Activated CD4-positive, alpha-beta T cell treated with anti-CD3 and anti-CD28 coated beads, Interleukin-2, amount 50 U/mL, for 24 hours (primary cell): ENCODE data around the gene ARHGAP21.
"Not testable (repeated sequence)": the region's sequence is repeated elsewhere in the genome, so short reads cannot be mapped to it uniquely, and the experiment has no call there.

Experiments
- DNase-seq, 2 donors: peaks; one replicate each; pipeline ENCODE4 v3.0.0-alpha.2; 2020; ENCODE audit warnings: low read depth in 1 of 2, low spot score in 1 of 2

ARHGAP21 gene

DNA sequence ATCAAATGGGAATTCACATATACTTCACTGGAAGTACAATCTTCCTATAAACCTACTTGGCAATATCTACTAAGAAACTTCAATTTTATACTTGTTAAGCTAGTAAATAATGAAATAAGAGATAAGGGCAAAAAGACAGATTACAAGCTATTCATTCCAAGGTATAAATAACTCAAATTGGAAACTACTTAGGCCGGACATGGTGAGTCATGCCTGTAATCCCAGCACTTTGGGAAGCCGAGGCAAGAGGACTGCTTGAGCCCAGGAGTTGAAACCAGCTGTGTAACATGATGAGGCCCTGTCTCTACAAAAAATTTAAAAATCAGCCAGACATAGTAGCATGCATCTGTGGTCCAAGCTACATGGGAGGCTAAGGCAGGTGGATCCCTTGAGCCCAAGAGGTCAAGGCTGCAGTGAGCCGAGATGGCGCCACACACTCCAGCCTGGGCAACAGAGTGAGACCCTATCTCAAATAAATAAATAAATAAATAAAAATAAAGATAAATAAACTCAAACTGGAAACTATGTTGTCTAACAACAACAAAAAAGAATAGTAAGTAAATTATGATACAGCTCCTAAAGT, 37.6 kb downstream of the ARHGAP21 start:
- DNase-seq = no peak

DNA sequence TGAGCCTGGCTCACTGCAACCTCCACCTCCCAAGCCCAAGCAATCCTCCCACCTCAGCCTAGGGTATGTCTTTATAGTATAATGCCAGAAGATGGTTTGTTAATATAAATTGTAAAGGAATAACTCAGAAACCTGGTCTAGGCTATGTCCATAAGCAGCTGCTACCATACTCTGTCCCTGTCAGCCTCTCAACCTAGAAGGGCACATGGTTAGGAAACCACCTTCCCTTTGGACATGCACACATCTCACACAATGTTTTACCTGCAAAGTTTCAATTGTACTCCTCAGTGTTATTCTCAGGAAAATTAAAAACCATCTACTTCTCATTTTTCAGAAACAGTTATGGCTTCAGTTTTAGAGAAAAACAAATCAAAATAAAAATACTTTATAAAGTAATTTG, 40.1 kb downstream of the ARHGAP21 start:
- DNase-seq = no peak

DNA sequence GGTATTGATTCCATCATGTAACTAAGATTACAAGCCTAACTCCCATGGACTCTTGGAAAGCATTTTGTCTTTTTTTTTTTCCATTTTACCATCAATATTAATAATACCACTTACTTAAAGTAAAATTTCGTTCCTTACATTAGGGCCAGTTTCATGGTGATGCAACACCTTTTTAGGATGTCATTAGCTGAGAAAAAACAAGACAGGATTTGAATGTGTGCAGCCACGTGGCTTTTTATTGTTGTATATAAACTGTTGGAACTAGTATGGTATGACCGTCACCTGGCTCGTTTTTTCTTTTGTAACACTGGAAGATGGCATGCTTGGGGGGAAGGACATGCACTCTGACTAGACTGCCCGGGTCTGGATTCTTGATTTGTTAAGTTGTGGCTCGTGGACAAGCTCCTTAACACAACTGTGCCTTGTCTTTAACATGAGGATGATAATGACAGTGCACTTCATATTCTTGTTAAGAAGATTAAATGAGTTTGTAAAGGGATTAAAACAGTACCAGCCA, 42.1 kb downstream of the ARHGAP21 start:
- no peak for DNase-seq

DNA sequence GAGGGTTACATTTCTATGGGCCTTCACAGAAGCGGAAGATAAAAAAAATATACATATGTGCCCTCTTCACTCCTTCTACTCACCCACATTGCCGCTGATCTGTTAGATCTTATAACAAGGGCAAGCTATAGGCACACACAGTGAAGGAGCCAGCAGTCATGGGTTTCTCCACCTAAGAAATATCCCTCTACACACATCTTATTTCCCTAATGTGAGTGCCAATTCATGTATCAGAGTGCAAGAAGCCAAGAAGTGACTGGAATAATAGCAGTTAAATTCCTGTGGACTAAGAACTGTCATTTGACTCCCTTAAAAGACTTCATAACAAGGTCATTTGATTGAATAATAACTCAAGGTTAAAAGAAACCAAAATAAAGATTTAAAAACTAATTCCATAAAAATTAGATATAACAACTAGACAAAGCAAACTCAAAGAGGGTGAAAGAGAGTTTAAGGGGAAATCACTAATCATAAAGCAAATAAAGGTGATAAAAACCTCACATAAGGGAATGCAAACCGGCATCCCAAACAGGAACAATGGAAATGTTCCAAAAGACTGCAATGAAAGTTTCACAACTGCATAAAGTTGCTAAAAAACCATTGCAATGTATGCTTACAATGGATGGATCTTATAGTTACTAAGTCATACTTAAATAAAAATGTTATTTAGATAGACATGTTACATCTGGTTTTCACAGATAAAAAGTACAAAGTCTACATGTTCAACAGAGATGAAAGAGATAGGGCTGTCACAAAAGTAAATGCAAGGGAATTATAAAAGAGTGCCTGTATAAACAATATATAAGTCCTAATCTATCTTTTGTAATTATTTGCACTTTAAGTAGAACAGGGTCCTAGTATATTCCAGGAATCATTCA, 42.8 kb downstream of the ARHGAP21 start:
- no peak for DNase-seq

DNA sequence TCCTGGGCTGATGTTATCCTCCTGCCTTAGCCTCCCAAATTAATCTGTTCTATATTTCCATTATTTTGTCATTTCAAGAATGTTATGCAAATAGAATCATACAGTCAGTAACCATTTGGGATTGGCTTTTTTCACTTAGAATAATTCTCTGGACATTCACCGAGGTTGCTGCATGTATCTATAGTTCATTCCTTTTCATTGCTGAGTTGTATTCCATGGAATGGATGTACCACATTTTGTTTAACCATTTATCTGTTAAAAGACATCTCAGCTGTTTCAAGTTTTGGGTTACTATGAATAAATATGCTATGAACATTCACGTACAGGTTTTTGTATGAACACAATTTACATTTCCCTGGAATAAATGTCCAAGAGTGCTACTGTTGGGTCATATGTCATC, 44.9 kb downstream of the ARHGAP21 start:
- no peak for DNase-seq

DNA sequence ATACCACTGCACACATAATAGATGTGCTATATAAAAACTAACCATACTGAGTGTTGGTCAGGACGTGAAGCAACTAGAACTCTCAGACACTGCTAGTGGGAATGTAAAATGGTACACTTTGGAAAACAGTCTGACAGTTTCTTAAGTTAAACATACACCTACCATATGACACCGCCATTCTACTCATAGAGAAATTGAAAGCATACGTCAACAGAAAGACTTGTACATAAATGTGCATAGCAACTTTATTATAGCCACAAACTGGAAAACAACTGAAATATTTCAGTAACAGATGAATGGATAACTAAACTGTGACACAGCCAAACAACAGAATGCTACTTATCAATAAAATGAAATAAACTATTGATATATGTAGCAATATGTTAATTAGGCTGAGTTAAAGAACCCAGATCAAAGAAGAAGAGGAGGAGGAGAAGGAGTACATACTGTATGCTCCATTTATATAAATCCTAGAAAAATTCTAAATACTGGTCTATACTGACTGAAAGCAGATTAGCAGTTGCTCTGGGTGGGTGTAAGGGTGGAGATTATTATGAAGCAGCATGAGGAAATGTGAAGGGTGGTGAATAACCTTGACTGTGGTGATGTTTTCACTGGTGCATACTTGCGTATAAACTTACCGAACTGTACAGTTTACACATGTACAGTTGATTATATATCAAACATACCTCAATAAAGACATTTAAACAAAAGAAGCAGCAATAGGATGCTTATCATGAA, 48.6 kb downstream of the ARHGAP21 start:
- DNase-seq = no peak

DNA sequence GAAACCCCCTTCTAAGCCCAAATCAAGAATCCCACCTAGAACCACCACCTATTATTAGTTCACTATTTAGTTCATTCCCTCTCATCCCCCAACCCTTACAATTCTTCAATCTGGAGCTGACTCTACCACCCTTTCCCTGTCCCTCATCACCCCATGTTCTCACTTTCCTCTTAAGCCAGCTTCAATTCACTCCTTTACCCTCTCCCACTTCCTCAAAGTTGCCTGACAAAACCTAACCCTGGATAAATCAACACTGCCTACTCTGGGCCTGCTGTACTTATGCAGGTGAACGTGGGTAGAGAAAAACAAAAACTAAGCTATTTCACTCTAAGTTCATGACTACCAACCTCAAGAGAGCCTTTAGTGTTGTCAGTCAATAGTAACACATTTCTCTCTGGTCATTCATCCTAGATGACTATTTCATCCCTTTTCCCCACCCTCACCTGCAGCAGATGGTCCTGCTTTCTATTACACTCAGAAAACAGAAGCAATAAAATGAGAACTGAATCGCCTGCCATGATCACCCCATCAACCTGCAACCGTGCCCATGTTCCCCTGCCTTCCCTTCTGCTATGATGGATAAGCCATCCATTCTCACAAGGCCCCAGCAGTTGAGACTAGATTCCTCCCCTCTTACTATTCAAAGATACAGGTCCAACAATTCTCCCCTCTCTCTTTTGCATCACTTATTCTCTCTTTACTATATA, 52.6 kb downstream of the ARHGAP21 start:
- no peak for DNase-seq

DNA sequence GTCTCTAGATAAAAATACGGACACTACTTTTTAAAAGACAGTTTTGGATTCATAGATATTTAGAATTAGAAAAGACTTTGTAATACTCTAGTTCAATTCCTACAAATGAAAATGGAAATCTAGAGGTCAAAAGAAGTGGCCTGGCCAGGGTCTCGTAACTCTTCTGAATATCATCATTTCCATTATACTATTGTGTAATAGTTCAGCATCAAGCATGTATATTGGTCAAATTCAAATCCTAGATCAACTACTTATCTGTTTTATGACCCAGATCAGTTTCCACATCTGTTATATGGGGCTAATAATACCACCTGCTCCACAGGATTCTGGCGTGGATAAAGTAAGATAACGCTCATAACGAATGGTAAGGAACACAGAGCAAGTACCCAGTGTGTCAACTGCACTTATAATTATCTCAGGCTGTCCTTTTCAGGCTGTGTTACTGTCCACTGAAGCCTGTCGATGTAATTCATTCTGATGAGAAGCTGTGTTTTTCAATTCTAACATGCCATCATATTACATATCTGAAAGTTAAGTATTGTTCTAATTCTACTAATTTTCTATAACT, 54.3 kb downstream of the ARHGAP21 start:
- DNase-seq = no peak

DNA sequence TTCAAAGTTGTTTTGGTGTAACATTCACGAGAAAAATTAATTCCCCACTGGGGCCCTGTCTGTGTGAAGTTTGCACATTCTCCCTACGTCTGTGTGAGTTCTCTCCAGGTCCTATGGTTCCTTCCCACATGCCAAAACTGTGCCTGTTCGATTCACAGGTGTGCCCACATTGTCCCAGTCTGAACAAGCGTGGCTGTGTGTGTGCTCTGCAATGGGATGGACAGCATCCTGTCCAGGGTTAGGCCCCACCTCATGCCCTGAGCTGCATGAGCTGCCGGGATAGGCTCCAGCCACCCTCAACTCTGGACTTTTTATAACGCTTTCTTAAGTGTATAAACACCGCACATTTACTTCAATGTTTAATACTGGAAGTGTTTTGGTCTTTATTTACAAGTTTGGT, 55.4 kb downstream of the ARHGAP21 start:
- no peak for DNase-seq

DNA sequence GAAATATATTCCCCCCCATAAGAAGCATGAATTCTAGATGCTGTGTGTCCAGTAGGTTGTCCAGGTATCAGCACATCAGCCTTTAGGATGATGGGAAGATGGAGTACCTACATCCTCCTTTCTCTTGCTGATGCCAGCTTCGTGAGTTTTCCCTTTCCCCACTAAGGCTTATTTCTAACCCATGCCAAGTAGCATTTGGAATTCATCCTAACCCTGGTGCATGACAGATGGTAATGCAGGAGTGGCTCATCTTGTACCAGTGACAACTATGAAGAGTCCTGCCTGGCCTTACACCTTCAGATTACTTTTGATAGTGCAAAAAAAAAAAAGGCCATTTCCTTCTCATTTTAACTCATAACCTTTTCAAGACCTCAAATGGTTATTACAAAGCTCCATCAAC, 58.7 kb downstream of the ARHGAP21 start:
- no peak for DNase-seq

DNA sequence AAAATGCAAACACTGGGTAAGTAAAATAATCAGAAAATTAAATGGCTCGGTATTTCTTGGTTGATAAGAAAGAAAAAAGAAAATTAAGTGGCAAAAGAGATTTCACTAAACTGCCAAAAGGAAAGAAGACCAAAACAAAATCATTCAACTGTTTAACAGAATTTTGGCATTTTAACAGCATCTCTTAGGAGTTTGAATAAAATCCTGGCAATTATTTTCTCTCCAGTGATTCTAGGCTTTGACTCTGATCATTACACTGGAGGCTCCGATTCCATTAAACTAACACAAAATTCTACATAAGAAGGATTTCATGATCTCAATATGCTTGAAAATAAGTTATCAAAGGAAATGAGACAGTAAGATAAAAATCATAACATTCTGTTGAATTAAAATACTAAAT, 62.3 kb downstream of the ARHGAP21 start:
- no peak for DNase-seq

DNA sequence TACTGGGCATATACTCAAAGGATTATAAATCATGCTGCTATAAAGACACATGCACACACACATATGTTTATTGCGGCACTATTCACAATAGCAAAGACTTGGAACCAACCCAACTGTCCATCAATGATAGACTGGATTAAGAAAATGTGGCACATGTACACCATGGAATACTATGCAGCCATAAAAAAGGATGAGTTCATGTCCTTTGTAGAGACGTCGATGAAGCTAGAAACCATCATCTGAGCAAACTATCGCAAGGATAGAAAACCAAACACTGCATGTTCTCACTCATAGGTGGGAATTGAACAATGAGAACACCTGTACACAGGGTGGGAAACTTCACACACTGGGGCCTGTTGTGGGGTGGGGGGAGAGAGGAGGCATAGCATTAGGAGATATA, 65.4 kb downstream of the ARHGAP21 start:
- not testable (repeated sequence) for DNase-seq

DNA sequence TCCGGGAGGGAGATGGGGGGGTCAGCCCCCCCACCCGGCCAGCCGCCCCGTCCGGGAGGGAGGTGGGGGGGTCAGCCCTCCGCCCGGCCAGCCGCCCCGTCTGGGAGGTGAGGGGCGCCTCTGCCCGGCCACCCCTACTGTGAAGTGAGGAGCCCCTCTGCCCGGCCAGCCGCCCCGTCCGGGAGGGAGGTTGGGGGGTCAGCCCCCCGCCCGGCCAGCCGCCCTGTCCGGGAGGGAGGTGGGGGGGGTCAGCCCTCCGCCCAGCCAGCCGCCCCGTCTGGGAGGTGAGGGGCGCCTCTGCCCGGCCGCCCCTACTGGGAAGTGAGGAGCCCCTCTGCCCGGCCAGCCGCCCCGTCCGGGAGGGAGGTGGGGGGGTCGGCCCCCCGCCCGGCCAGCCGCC, 67.4 kb downstream of the ARHGAP21 start:
- DNase-seq = not testable (repeated sequence)

DNA sequence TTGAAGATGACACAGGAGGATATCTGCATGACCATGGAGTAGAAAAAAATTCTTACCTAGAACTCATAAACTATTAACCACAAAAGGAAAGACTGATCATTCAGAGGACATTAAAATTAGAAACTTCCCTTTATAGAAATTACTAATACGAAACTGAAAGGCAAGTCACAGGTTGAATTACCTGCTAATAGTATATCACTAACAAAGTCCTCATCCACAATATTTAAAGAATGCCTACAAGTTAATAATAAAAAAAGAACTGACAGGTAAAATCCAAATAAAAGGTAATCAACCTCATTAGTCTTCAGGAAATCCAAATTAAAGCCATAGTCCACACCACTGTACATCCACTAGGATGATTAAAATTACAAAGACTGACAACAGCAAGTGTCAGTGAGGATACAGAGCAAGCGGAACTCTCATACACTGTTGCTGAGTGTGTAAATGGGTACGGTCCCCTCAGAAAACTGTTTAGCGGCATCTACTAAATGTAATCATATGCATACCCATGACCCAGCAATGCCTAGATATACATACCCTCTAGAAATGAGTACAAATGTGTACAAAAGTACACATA, 71.2 kb downstream of the ARHGAP21 start:
- no peak for DNase-seq

DNA sequence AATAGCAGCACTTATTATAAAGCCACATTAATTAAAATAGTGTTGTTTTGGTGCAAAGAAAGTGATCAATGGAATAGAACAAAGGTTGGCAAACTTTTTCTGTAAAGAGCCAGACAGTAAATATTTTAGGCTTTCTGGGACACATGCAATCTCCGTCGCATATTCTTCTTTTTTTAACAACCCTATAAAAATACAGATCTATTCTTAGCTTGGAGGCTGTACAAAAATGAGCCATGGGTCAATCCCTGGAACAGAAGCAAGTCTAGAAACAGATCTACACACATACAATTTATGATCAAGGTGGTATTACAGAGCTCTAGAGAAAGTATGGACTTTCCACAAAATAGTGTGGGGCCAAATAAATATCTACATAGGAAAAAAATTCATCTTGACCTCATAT, 71.8 kb downstream of the ARHGAP21 start:
- no peak for DNase-seq

DNA sequence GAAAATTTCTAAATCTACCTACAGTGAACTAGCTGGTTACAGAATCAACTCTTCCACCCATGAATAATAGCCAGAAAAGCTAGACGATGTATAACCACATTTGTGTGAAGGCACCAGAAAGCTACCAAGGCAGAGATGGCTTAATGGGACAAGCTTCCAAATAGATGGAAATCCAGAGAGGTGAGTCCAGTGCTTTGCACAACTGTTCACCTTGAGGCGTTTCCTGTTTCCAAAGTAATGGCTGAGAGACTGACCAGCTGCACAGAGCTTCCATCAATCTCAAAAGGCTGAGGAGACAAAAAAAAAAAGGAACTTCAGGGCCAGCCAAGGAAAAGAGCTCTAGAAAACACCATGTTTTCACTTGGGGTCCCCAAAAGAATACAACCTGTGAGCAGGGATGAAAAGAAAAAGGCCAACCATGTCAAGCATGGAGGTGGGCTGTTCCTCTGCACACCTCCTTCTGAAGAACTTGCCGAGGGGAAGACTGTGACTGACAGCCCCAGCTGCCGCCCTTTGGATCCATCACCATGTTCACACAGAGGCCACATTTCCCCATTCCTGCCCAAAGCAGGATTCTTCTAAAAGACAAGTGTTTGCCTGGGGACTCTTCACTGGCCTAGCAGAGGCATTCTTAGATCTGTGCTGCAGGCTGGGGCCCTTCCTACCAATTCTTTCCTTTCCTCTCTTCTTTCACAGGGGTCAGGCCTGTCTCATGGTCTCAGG, 72.9 kb downstream of the ARHGAP21 start:
- no peak for DNase-seq

DNA sequence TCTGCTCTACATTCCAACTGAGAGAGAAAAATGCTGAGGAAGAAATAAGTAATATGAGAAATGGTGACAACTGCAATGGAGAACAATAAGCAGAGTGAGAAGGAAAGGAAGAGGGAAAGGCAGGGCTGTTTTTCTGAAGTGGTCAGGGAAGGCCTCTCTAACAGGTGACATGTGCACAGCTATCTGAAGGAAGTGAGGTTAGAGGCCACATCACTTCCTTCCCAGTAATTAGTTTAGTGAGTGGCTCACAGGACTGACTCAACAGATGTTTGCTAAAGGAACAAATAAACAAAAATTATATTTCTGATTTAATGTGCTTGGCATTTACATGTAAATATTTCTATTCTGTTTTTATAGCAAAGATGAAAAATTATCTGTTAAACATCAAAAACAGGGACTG, 77.9 kb downstream of the ARHGAP21 start:
- DNase-seq = no peak

DNA sequence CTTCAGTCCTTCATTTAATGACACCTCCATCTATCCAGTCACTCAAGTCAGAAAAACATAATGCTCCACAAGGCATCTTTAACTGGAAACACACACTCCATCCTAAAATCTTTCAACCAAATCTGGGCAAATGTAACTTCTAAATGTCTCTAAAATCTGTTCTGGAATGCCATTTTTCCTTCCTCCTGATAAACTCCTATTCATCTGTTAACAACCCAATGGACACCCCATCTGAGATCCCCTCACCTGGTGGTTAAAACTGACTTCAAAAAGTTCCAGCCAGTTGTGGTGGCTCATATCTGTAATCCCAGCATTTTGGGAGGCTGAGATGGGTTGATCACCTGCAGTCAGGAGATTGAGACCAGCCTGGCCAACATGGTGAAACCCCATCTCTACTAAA, 78.7 kb downstream of the ARHGAP21 start:
- DNase-seq = no peak

DNA sequence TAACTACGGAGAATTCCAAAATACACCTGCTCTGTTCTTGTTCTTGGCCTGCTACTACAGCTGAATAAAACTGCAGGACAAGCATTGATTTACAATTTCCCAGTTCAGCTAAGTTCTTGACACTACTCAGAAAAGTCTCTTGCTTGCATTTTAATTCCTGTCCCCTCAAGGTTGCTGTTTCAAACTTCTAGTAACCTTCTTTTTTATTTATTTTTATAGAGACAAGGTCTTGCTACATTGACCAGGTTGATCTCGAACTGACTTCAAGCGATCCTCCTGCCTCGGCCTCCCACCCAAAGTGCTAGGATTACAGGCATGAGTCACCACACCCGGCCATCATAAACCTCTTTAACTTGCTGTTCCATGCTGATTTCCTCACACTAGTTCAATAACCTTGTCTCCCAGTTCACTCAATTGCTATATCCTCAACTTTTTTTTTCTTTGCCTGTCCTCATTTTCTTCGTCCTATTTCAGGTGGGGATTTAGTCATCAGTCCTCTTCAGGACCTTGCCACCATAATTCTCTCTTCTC, 79.9 kb downstream of the ARHGAP21 start:
- no peak for DNase-seq
